Liver (tissue), 9 donors: ENCODE results near the gene GGTLC2. TPM values are rescaled to one million over a fixed set of nuclear protein-coding genes. Genes with fewer than 3 reads are reported as not detected.

ENCODE experiments used
- DNase-seq: peaks from one replicate; pipeline ENCODE4 v3.0.0-alpha.2; 2017; ENCODE audit warnings: low spot score
- H3K27ac ChIP-seq, 2 donors: one replicate each; pipeline ENCODE4 v1.7.0; 2013; ENCODE audit warnings: inconsistent platforms in 2 of 2, low read length in 2 of 2, control low read depth in 1 of 2, low read depth in 1 of 2, mild to moderate bottlenecking in 1 of 2
- H3K27me3 ChIP-seq, 4 donors: one replicate each; pipeline versions ENCODE4 v1.6.1 to v1.7.0; 2013; ENCODE audit warnings: low read length in 3 of 4, inconsistent platforms in 1 of 4, mild to moderate bottlenecking in 1 of 4, moderate library complexity in 1 of 4; ENCODE audit not compliant: control insufficient read depth in 4 of 4, insufficient read depth in 4 of 4
- H3K36me3 ChIP-seq, 4 donors: one replicate each; pipeline versions ENCODE4 v1.6.1 to v1.7.0; 2013; ENCODE audit warnings: low read length in 3 of 4, mild to moderate bottlenecking in 3 of 4, low read depth in 1 of 4, moderate library complexity in 1 of 4; ENCODE audit not compliant: control insufficient read depth in 4 of 4, insufficient read depth in 3 of 4
- H3K4me1 ChIP-seq, 4 donors: one replicate each; pipeline versions ENCODE4 v1.6.1 to v1.7.0; 2013; ENCODE audit warnings: low read length in 3 of 4, mild to moderate bottlenecking in 3 of 4, moderate library complexity in 1 of 4; ENCODE audit not compliant: control insufficient read depth in 4 of 4, insufficient read depth in 4 of 4
- H3K4me3 ChIP-seq, 3 donors: one replicate each; pipeline versions ENCODE4 v1.6.1 to v1.7.0; 2013; ENCODE audit warnings: low read length in 3 of 3, control low read depth in 1 of 3, low read depth in 1 of 3, mild to moderate bottlenecking in 1 of 3
- H3K9ac ChIP-seq, 2 donors: one replicate each; pipeline ENCODE4 v1.7.0; 2013; ENCODE audit warnings: low read length in 2 of 2, mild to moderate bottlenecking in 2 of 2, moderate library complexity in 2 of 2, control low read depth in 1 of 2, low read depth in 1 of 2
- H3K9me3 ChIP-seq, 4 donors: one replicate each; pipeline versions ENCODE4 v1.6.1 to v1.7.0; 2013; ENCODE audit warnings: low read length in 3 of 4; ENCODE audit not compliant: control insufficient read depth in 4 of 4
- EGR1 ChIP-seq, 2 donors: IDR thresholded peaks; 2 replicates each; pipeline ENCODE4 v1.6.1; 2016 to 2018; ENCODE audit warnings: antibody characterized with exemption in 2 of 2, low read depth in 2 of 2
- FOXA1 ChIP-seq: IDR thresholded peaks from 2 replicates; pipeline ENCODE4 v1.6.1; 2016; ENCODE audit warnings: antibody characterized with exemption
- FOXA2 ChIP-seq: IDR thresholded peaks from 2 replicates; pipeline ENCODE4 v1.6.1; 2016; ENCODE audit warnings: antibody characterized with exemption
- GABPA ChIP-seq, 2 donors: IDR thresholded peaks in 1 of 2; conservative IDR thresholded peaks in 1 of 2; 2 replicates each; pipeline ENCODE4 v1.6.1; 2016; ENCODE audit warnings: antibody characterized with exemption in 2 of 2, mild to moderate bottlenecking in 1 of 2, moderate library complexity in 1 of 2
- HNF4A ChIP-seq, 2 donors: conservative IDR thresholded peaks; 2 replicates each; pipeline ENCODE4 v1.6.1; 2016; ENCODE audit warnings: antibody characterized with exemption in 2 of 2, mild to moderate bottlenecking in 2 of 2
- HNF4G ChIP-seq: IDR thresholded peaks from 2 replicates; pipeline ENCODE4 v1.6.1; 2016; ENCODE audit warnings: antibody characterized with exemption
- JUND ChIP-seq, 2 donors: IDR thresholded peaks; 2 replicates each; pipeline ENCODE4 v1.6.1; 2016; ENCODE audit warnings: antibody characterized with exemption in 2 of 2
- NR2F2 ChIP-seq: IDR thresholded peaks from 2 replicates; pipeline ENCODE4 v1.6.1; 2016; ENCODE audit warnings: antibody characterized with exemption
- RAD21 ChIP-seq, 2 donors: IDR thresholded peaks; 2 replicates each; pipeline ENCODE4 v1.6.1; 2016; ENCODE audit warnings: antibody characterized with exemption in 2 of 2, mild to moderate bottlenecking in 2 of 2
- REST ChIP-seq: IDR thresholded peaks from 2 replicates; pipeline ENCODE4 v1.6.1; 2016; ENCODE audit warnings: antibody characterized with exemption, mild to moderate bottlenecking
- RXRA ChIP-seq, 2 donors: IDR thresholded peaks; 2 replicates each; pipeline ENCODE4 v1.6.1; 2017 to 2018; ENCODE audit warnings: antibody characterized with exemption in 2 of 2, mild to moderate bottlenecking in 1 of 2
- SP1 ChIP-seq: IDR thresholded peaks from 2 replicates; pipeline ENCODE4 v1.6.1; 2018; ENCODE audit warnings: antibody characterized with exemption, mild to moderate bottlenecking
- TAF1 ChIP-seq: conservative IDR thresholded peaks from 2 replicates; pipeline ENCODE4 v1.6.1; 2016; ENCODE audit warnings: antibody characterized with exemption, mild to moderate bottlenecking
- YY1 ChIP-seq: IDR thresholded peaks from 2 replicates; pipeline ENCODE4 v1.6.1; 2016; ENCODE audit warnings: antibody characterized with exemption, mild to moderate bottlenecking
- ZBTB33 ChIP-seq: IDR thresholded peaks from 2 replicates; pipeline ENCODE4 v1.6.1; 2016; ENCODE audit warnings: antibody characterized with exemption
- WGBS: extraction: QIAGEN DNeasy Blood & Tissue Kit; methylation state at CpG from one replicate; pipeline ENCODE4 v1.1.7; 2013; 5-methylcytosine and 5-hydroxymethylcytosine counted together
- polyA plus RNA-seq, 2 donors: library from polyadenylated mRNA; stranded (reverse) in 1 of 2; unstranded in 1 of 2; fragments of 200-250 nt in 1 of 2; fragments of >200 nt in 1 of 2; fragmentation: Nextera tagmentation in 1 of 2; extraction: Ambion mirVana in 1 of 2; gene quantifications; one replicate each; pipeline versions ENCODE4 v1.2.1 to v1.2.3, GENCODE V29; 2013 to 2015
- total RNA-seq, 2 donors: library from RNA; depleted of rRNA; stranded (reverse); fragments of >200 nt; gene quantifications; one replicate each; pipeline ENCODE4 v1.2.3, GENCODE V29; 2014
- TF ChIP-seq, protein P1 (sequence below): fragments of 150-350 bp; IDR thresholded peaks from 2 replicates; pipeline ENCODE4 v1.5.1; 2017; ENCODE audit warnings: improper control_type of control experiment, low read depth, low read length; ENCODE audit not compliant: missing input control
- TF ChIP-seq, protein P2 (sequence below): IDR thresholded peaks from 2 replicates; pipeline ENCODE4 v1.6.1; 2016; ENCODE audit warnings: antibody characterized with exemption
- TF ChIP-seq, protein P3 (sequence below): IDR thresholded peaks from 2 replicates; pipeline ENCODE4 v1.6.1; 2016; ENCODE audit warnings: antibody characterized with exemption
- donor health status: healthy.
- donor health status: healthy.
- donor health status: healthy.
- donor health status: healthy.
- donor health status: healthy.

The GGTLC2 gene
- total and polyA plus RNA-seq, 4 donors, result not detected

- no peak overlapping the region for H3K9ac ChIP-seq
- H3K27me3 ChIP-seq, result peaks cover 0 to 3% (median 0%) of the 10 kb centered on the region in 4 donors
- H3K4me3 ChIP-seq, result no peak overlapping the region
- no peaks in the 10 kb centered on the region for H3K36me3 ChIP-seq
- no peaks in the 10 kb centered on the region for H3K4me1 ChIP-seq
- H3K27ac ChIP-seq, result no peak overlapping the region
- H3K9me3 ChIP-seq, result no peaks in the 10 kb centered on the region
- DNase-seq, result no peak
- 86% methylated on average over 6 of the region's 6 CpGs for WGBS
- no peak for TF ChIP-seq EGR1 (IDR thresholded peaks at IDR 0.05; ENCODE audit: low read depth in 2 of 2)
Observed at GRCh38 chr22:22600531-22601261, 43.7 kb upstream of the GGTLC2 start.

DNA sequence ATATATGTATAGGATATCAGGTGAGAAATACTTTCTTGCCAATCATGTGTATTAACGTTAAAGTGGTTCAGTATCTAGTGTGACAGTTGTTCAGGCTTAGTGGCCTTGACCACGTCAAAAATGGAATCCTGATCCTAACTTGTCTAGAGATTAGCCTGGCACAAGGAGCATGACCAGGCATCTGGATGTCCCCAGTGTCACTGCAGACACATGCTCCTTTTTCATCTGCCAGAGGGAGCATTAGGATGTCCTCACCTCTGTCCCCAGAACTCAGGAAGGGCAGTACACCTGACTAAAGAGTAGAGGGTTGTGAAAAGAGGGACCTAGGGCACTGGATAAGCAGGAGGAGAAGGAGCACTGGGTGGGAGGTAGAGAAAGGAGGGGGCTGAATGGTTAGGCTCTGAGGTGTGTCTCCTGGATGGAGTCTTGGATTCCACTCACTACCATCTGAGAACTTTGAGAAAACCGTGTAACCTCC is 40.9 kb upstream of the GGTLC2 start:
- peaks cover 0 to 3% (median 0%) of the 10 kb centered on the region in 4 donors for H3K27me3 ChIP-seq
- no peak for TF ChIP-seq RAD21 (IDR thresholded peaks at IDR 0.05)
- no peak for TF ChIP-seq REST
- TF ChIP-seq TAF1, result no peak
- no peak for TF ChIP-seq HNF4G
- no peak for TF ChIP-seq EGR1 (IDR thresholded peaks at IDR 0.05; ENCODE audit: low read depth in 2 of 2)
- no peak for TF ChIP-seq SP1
- TF ChIP-seq, protein P1, sequence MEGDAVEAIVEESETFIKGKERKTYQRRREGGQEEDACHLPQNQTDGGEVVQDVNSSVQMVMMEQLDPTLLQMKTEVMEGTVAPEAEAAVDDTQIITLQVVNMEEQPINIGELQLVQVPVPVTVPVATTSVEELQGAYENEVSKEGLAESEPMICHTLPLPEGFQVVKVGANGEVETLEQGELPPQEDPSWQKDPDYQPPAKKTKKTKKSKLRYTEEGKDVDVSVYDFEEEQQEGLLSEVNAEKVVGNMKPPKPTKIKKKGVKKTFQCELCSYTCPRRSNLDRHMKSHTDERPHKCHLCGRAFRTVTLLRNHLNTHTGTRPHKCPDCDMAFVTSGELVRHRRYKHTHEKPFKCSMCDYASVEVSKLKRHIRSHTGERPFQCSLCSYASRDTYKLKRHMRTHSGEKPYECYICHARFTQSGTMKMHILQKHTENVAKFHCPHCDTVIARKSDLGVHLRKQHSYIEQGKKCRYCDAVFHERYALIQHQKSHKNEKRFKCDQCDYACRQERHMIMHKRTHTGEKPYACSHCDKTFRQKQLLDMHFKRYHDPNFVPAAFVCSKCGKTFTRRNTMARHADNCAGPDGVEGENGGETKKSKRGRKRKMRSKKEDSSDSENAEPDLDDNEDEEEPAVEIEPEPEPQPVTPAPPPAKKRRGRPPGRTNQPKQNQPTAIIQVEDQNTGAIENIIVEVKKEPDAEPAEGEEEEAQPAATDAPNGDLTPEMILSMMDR, result no peak
- TF ChIP-seq YY1, result no peak
- TF ChIP-seq, protein P2, sequence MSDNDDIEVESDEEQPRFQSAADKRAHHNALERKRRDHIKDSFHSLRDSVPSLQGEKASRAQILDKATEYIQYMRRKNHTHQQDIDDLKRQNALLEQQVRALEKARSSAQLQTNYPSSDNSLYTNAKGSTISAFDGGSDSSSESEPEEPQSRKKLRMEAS, result no peak
- TF ChIP-seq JUND (IDR thresholded peaks at IDR 0.05), result no peak
- TF ChIP-seq RXRA (IDR thresholded peaks at IDR 0.05), result no peak
- no peak for TF ChIP-seq FOXA2
- no peak for TF ChIP-seq NR2F2
- TF ChIP-seq, protein P3, sequence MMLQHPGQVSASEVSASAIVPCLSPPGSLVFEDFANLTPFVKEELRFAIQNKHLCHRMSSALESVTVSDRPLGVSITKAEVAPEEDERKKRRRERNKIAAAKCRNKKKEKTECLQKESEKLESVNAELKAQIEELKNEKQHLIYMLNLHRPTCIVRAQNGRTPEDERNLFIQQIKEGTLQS, result no peak
- no peak for TF ChIP-seq ZBTB33
- TF ChIP-seq GABPA (IDR thresholded peaks at IDR 0.05 in 1 of 2, conservative IDR thresholded peaks at IDR 0.05 in 1 of 2), result no peak
- TF ChIP-seq FOXA1, result no peak
- TF ChIP-seq HNF4A (conservative IDR thresholded peaks at IDR 0.05), result no peak
- H3K4me1 ChIP-seq, result no peaks in the 10 kb centered on the region
- DNase-seq, result no peak
- no peak overlapping the region for H3K9ac ChIP-seq
- H3K9me3 ChIP-seq, result no peaks in the 10 kb centered on the region
- H3K36me3 ChIP-seq, result no peaks in the 10 kb centered on the region
- 82% methylated on average over 3 of the region's 3 CpGs for WGBS
- H3K4me3 ChIP-seq, result no peak overlapping the region
- H3K27ac ChIP-seq, result no peak overlapping the region
